GM12872 (cell line): ENCODE data around the gene GCGR.
A peak's percentile ranks its signal among the peaks of the same experiment; 100 is the strongest.

Experiments used
- TF ChIP-seq, protein P1 (sequence below): IDR thresholded peaks from 3 replicates; pipeline ENCODE4 v1.5.1; 2011; ENCODE audit warnings: low read depth, mild to moderate bottlenecking, low read length, moderate library complexity; ENCODE audit not compliant: insufficient read depth

The GCGR gene

DNA sequence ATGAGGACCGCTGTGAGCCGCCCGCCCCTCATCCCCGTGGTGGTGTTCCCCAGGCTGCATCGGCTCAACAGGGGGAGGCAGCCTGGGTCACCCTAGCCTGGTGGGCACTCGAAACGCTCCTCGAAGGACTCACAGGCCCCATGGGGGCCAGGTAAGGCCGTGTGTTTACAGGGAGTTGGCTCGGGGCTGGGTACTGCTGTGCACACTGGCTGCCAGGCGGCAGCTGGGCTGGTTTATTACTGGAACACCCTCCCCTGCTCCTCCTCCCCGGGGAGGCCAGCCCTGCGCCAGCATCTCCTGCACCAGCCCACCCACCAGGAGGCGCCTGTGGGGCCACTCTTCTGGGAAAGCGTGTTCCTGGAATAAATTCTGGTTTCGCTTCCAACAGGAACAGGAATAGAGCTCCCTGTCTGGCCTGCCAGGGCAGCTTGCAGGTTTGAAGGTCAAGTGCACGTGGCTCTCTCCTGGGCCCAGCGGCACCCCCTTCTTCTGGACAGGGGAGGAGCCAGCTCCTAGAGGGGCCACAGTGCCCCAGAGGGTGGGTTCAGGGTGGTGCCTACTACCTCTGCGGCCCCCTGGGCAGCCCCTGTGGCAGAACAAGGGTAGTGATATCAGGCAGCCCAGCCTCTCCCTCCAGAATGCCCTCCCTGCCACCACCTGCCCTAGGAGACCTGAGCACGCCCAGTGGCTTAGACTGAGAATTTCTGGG lies 17.8 kb downstream of the GCGR start:
- TF ChIP-seq, protein P1, sequence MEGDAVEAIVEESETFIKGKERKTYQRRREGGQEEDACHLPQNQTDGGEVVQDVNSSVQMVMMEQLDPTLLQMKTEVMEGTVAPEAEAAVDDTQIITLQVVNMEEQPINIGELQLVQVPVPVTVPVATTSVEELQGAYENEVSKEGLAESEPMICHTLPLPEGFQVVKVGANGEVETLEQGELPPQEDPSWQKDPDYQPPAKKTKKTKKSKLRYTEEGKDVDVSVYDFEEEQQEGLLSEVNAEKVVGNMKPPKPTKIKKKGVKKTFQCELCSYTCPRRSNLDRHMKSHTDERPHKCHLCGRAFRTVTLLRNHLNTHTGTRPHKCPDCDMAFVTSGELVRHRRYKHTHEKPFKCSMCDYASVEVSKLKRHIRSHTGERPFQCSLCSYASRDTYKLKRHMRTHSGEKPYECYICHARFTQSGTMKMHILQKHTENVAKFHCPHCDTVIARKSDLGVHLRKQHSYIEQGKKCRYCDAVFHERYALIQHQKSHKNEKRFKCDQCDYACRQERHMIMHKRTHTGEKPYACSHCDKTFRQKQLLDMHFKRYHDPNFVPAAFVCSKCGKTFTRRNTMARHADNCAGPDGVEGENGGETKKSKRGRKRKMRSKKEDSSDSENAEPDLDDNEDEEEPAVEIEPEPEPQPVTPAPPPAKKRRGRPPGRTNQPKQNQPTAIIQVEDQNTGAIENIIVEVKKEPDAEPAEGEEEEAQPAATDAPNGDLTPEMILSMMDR, result 0 out of 3 replicates have a peak, but pooled peaks have one; percentile 12

DNA sequence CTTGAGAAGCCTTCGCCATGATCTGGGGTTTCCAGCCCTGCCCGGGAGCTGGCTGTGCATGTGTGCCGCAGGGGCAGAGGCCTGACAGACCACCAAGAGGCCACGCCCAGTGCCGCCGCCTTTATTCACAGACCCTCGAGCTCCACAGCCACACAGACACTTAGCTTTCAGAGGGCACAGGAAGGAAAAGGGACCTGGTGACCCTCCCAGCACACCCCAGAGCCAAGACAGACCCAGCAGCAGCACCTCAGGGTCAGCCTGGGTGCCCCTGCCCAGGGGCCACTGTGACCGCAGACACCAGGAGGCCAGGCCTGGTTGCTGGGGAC lies 18.3 kb downstream of the GCGR start:
- TF ChIP-seq, protein P1, result no peak

DNA sequence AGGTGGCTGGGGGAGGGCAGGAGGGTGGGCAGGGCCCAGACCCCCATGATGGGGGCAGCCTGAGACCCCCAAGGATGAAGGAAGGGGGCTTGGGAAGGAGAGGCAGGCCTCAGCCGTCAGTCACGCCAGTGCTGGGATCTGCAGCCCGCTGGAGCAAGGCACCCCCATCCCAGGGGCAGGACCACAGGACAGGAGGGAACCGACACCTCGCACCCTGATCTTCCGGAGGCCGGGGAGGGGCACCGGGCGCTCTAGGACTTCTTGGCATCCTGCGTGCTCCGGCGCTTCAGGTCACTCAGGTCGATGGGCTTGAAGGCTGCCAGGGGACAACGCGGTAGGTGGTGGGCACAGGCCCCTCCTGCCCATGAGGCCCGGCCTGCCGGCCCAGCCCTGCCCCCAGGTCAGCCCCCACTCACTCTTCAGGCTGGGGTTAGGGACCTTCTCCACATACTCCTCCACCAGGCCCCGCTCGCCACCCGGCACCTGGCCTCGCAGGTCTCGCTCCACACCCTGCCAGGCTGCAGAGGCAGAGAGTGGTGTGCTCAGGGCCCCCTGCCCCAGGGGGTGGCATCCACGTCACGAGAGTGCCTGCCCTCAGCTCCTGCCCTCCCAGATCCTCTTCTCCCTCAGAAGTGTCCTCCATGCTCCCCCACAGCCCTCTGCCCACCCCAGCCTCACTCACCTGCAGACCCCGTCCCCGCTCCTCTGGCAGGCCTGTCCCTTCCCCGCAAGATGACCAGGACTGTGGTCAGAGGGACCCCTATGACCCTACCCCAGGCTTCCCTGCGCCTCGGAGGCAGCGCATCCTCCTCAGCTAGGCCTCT lies 19.3 kb downstream of the GCGR start:
- TF ChIP-seq, protein P1, result no peak

DNA sequence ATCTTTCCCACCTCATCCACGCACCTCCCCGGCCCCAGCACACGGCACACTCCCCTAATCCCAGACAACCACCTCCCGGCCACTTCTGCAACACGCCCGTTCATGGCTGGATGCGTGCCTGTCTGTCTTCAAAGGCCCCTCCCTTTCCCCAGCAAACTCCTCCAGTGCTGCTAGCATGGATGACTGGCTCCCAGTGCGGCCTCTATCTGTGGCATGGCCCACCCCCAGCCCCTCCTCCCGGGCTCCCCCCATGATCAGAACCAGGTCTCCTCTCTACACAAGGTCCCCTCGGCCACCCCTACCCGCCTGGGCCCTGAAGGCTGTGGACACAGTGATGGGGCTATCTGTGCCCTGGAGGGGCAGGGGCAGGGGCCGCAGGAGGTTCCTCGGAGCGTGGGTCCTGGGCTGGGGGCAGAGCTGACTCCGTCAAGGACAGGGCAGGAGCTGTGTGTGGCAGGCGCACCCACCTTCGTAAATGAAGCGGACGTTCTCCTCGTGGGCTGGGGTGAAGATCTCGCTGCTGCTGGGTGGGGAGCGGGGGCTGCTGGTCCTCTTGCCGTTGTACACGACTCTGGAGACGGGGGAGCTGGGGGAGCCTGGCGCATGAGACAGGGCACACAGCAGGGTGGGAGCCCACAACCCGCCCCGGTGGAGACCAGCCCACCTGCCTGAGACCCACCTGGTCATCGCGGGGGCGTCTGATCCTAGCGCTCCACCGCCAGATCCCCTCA lies 20.0 kb downstream of the GCGR start:
- TF ChIP-seq, protein P1, result no peak

DNA sequence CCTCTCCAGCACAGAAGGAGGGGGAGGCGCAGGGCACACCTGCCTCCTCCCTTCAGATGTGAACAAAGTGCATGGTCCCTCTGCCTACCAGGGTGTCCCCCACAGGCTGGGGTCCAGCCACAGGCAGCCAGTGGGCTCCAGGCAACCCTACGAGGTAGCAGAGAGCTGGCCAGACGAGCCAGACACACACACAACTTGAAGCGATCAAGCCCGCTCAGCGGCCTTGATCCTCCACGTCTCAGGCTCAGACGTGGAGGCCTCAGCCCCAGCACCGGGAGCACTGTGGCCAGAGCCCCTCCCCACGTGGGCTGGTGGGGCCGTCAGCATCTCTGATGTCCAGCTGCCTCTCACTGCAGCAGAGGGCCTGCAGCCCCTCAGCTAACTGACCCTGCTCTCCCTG lies 20.6 kb downstream of the GCGR start:
- TF ChIP-seq, protein P1, result no peak

DNA sequence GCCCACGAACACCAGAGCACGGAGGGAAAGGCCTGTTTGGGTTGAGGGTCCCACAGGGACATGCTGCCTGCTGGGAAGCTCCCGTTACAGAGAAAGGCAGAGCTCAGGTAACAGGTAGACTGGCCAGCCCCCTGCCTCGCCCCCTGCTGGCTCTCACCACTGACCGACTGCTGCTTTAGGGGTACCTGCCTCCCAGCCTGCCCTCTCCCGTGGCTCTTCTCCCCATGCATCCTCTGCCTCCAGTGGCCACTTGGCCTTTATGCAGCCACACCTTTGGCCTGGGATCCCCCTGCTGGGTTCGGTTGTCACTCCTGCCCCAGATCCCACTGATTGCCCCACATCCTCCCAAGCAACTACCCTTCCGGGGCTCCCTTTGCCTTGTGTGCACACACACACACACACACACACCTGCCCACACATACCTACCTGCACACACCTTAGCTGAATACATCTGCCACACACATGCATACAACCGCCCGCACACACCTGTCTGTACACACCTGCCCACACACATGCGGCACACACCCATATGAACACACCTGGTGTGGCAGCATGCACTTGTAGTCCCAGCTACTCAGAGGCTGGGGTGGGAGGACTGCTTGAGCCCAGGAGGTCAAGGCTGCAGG lies 22.0 kb downstream of the GCGR start:
- TF ChIP-seq, protein P1, result no peak; the same call in 2 of the 3 replicates

DNA sequence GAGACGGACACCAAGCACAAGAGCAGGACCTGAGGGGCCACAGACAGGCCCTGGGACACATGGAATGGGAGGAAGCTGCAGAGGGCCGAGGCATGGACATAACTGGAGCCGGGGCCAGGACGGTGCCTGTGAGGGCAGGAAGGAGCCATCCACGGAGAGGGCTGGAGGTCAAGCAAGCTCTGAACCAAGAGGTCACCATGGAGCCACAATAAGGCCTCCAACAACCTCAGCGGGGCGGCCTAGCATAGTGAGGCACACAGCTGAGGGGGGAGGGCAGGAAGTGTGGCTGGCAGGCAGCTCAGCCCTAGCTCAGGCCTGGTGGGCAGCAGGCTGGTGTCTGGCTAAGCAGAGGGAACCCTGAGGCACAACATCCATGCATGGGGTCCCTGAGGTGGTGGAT lies 24.7 kb downstream of the GCGR start:
- TF ChIP-seq, protein P1, result no peak
